ENCODE results near the gene ZNF586. TPM values are rescaled to one million over a fixed set of nuclear protein-coding genes. Genes with fewer than 3 reads are reported as not detected.
"Not testable (repeated sequence)": the region's sequence is repeated elsewhere in the genome, so short reads cannot be mapped to it uniquely, and the experiment has no call there.

Gene ZNF586
- total RNA-seq, 2 donors from 2014 or later, result 15.1 to 17.0 TPM

GRCh38 chr19:57820599-57820998 lies 51.1 kb downstream of the ZNF586 start:
- Histone ChIP-seq H3K36me3 (ENCODE audit: control insufficient read depth, insufficient read depth, low read length) (peaks cover 24% of the 10 kb centered on the region), H3K4me3 (ENCODE audit: low read length) (peak overlapping the region; percentile 89), H3K27ac (ENCODE audit: low read depth, low read length) (no peak overlapping the region), H3K9ac (ENCODE audit: extremely low read depth, low read length, poor library complexity, severe bottlenecking) (peak overlapping the region; percentile 93), H3K9me3 (ENCODE audit: control insufficient read depth, low read length) (no peaks in the 10 kb centered on the region), H3K27me3 (ENCODE audit: control insufficient read depth, insufficient read depth, low read length, poor library complexity, severe bottlenecking) (no peaks in the 10 kb centered on the region), H3K4me1 (ENCODE audit: control insufficient read depth, insufficient read depth, low read length) (peaks cover 7% of the 10 kb centered on the region)
- H3K4me1 Mint-ChIP-seq, result peaks cover 49% of the 10 kb centered on the region
- DNase-seq, result no peak
- H3K36me3 Mint-ChIP-seq (ENCODE audit: low read depth), result peaks cover 27% of the 10 kb centered on the region
- H3K27ac Mint-ChIP-seq, result peak overlapping the region; percentile 97
- peak overlapping the region; percentile 95 for H3K4me3 Mint-ChIP-seq
- no peaks in the 10 kb centered on the region for H3K9me3 Mint-ChIP-seq
- 88 to 91% methylated on average over 6 of the region's 6 CpGs for WGBS, 2 experiments (ENCODE audit: insufficient coverage in 1 of 2, insufficient read length in 1 of 2)
- H3K27me3 Mint-ChIP-seq (ENCODE audit: insufficient read depth), result no peaks in the 10 kb centered on the region
- TF ChIP-seq, protein P1, sequence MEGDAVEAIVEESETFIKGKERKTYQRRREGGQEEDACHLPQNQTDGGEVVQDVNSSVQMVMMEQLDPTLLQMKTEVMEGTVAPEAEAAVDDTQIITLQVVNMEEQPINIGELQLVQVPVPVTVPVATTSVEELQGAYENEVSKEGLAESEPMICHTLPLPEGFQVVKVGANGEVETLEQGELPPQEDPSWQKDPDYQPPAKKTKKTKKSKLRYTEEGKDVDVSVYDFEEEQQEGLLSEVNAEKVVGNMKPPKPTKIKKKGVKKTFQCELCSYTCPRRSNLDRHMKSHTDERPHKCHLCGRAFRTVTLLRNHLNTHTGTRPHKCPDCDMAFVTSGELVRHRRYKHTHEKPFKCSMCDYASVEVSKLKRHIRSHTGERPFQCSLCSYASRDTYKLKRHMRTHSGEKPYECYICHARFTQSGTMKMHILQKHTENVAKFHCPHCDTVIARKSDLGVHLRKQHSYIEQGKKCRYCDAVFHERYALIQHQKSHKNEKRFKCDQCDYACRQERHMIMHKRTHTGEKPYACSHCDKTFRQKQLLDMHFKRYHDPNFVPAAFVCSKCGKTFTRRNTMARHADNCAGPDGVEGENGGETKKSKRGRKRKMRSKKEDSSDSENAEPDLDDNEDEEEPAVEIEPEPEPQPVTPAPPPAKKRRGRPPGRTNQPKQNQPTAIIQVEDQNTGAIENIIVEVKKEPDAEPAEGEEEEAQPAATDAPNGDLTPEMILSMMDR (conservative IDR thresholded peaks at IDR 0.05), result no peak

- not testable (repeated sequence) for DNase-seq; H3K9me3 ChIP-seq (ENCODE audit: control insufficient read depth, low read length); H3K9me3 Mint-ChIP-seq; H3K27me3 Mint-ChIP-seq (ENCODE audit: insufficient read depth); H3K27me3 ChIP-seq (ENCODE audit: control insufficient read depth, insufficient read depth, low read length, poor library complexity, severe bottlenecking); H3K4me1 ChIP-seq (ENCODE audit: control insufficient read depth, insufficient read depth, low read length); H3K27ac ChIP-seq (ENCODE audit: low read depth, low read length)
- H3K27ac Mint-ChIP-seq, result peak overlapping the region; percentile 97
- H3K4me3 Mint-ChIP-seq, result peak overlapping the region; percentile 95
- Histone ChIP-seq H3K4me3 (ENCODE audit: low read length) (peak overlapping the region; percentile 89), H3K9ac (ENCODE audit: extremely low read depth, low read length, poor library complexity, severe bottlenecking) (peak overlapping the region; percentile 93), H3K36me3 (ENCODE audit: control insufficient read depth, insufficient read depth, low read length) (peaks cover 29% of the 10 kb centered on the region)
- peaks cover 32% of the 10 kb centered on the region for H3K36me3 Mint-ChIP-seq (ENCODE audit: low read depth)
- H3K4me1 Mint-ChIP-seq, result peaks cover 48% of the 10 kb centered on the region
- 75% methylated on average over 1 of the region's 3 CpGs; no CpG with 5 or more reads in 1 of the 2 experiments for WGBS, 2 experiments (ENCODE audit: insufficient coverage in 1 of 2, insufficient read length in 1 of 2)
Observed at GRCh38 chr19:57821095-57821494, 51.6 kb downstream of the ZNF586 start.

DNA sequence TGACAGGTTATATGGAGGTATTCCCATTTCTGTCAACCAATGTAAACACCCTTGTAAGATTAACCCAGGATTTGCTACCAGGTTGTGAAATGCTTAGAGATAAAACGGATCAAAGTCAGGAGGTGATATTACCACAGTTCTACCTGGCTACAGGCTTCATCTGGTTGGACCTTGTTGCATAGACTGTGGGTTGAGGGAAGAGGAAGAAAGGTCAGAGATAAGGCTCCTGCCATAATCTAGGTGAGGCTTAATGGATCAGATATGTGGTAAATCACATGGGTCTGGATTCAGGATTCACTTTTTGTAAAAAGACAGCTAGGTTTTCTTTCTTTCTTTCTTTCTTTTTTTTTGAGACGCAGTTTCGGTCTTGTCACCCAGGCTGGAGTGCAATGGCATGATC lies 52.0 kb downstream of the ZNF586 start:
- DNase-seq, result not testable (repeated sequence)

GRCh38 chr19:57823155-57823554 lies 53.7 kb downstream of the ZNF586 start:
- H3K27ac Mint-ChIP-seq; H3K9me3 Mint-ChIP-seq; H3K9ac ChIP-seq (ENCODE audit: extremely low read depth, low read length, poor library complexity, severe bottlenecking); DNase-seq; H3K4me3 Mint-ChIP-seq; H3K27me3 ChIP-seq (ENCODE audit: control insufficient read depth, insufficient read depth, low read length, poor library complexity, severe bottlenecking); H3K27ac ChIP-seq (ENCODE audit: low read depth, low read length); H3K27me3 Mint-ChIP-seq (ENCODE audit: insufficient read depth); H3K9me3 ChIP-seq (ENCODE audit: control insufficient read depth, low read length); H3K4me1 ChIP-seq (ENCODE audit: control insufficient read depth, insufficient read depth, low read length): not testable (repeated sequence)
- 88 to 100% methylated on average over 1 to 2 of the region's 2 CpGs for WGBS, 2 experiments (ENCODE audit: insufficient coverage in 1 of 2, insufficient read length in 1 of 2)
- Mint-ChIP-seq H3K36me3 (ENCODE audit: low read depth) (peaks cover 46% of the 10 kb centered on the region), H3K4me1 (peaks cover 47% of the 10 kb centered on the region)
- H3K36me3 ChIP-seq (ENCODE audit: control insufficient read depth, insufficient read depth, low read length), result peaks cover 43% of the 10 kb centered on the region
- peak overlapping the region; percentile 69 for H3K4me3 ChIP-seq (ENCODE audit: low read length)

More for the DNA sequence above, 52.0 kb downstream of the ZNF586 start:
- H3K9me3 Mint-ChIP-seq; H3K27me3 ChIP-seq (ENCODE audit: control insufficient read depth, insufficient read depth, low read length, poor library complexity, severe bottlenecking); H3K27me3 Mint-ChIP-seq (ENCODE audit: insufficient read depth); H3K4me1 ChIP-seq (ENCODE audit: control insufficient read depth, insufficient read depth, low read length); H3K9ac ChIP-seq (ENCODE audit: extremely low read depth, low read length, poor library complexity, severe bottlenecking); H3K9me3 ChIP-seq (ENCODE audit: control insufficient read depth, low read length); H3K27ac Mint-ChIP-seq; H3K4me3 ChIP-seq (ENCODE audit: low read length); H3K27ac ChIP-seq (ENCODE audit: low read depth, low read length): not testable (repeated sequence)
- peaks cover 49% of the 10 kb centered on the region for H3K4me1 Mint-ChIP-seq
- peaks cover 36% of the 10 kb centered on the region for H3K36me3 Mint-ChIP-seq (ENCODE audit: low read depth)
- WGBS, 2 experiments (ENCODE audit: insufficient coverage in 1 of 2, insufficient read length in 1 of 2), result 94 to 97% methylated on average over 2 of the region's 3 CpGs
- H3K36me3 ChIP-seq (ENCODE audit: control insufficient read depth, insufficient read depth, low read length), result peaks cover 33% of the 10 kb centered on the region
- H3K4me3 Mint-ChIP-seq, result peak overlapping the region; percentile 95

DNA sequence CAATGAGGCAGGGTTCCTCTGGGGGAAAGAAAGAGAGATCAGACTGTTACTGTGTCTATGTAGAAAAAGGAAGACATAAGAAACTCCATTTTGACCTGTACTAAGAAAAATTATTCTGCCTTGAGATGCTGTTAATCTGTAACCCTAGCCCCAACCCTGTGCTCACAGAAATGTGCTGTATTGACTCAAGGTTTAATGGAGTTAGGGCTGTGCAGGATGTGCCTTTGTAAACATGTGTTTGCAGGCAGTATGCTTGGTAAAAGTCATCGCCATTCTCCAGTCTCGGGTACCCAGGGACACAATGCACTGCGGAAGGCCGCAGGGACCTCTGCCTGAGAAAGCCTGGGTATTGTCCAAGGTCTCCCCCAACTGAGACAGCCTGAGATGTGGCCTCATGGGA lies 54.1 kb downstream of the ZNF586 start:
- H3K9me3 ChIP-seq (ENCODE audit: control insufficient read depth, low read length); H3K27me3 Mint-ChIP-seq (ENCODE audit: insufficient read depth); DNase-seq; H3K4me1 ChIP-seq (ENCODE audit: control insufficient read depth, insufficient read depth, low read length); H3K27ac ChIP-seq (ENCODE audit: low read depth, low read length); H3K27me3 ChIP-seq (ENCODE audit: control insufficient read depth, insufficient read depth, low read length, poor library complexity, severe bottlenecking); H3K9ac ChIP-seq (ENCODE audit: extremely low read depth, low read length, poor library complexity, severe bottlenecking); H3K9me3 Mint-ChIP-seq: not testable (repeated sequence)
- peak overlapping the region; percentile 69 for H3K4me3 ChIP-seq (ENCODE audit: low read length)
- peak overlapping the region; percentile 39 for H3K4me3 Mint-ChIP-seq
- peaks cover 44% of the 10 kb centered on the region for H3K36me3 ChIP-seq (ENCODE audit: control insufficient read depth, insufficient read depth, low read length)
- H3K36me3 Mint-ChIP-seq (ENCODE audit: low read depth), result peaks cover 46% of the 10 kb centered on the region
- H3K27ac Mint-ChIP-seq, result peak overlapping the region; percentile 84
- WGBS, 2 experiments (ENCODE audit: insufficient coverage in 1 of 2, insufficient read length in 1 of 2), result 85 to 100% methylated on average over 2 to 4 of the region's 4 CpGs
- H3K4me1 Mint-ChIP-seq, result peaks cover 43% of the 10 kb centered on the region
